GM18909 (cell line): Measurements from ENCODE around the gene SUGCT.
"Not testable (repeated sequence)": the region's sequence is repeated elsewhere in the genome, so short reads cannot be mapped to it uniquely, and the experiment has no call there.

ENCODE experiments used
- ATAC-seq: cut with Tn5 transposase; IDR thresholded peaks from one replicate; pipeline ENCODE4 v1.9.1; 2021; ENCODE audit warnings: mild to moderate bottlenecking; ENCODE audit not compliant: unreplicated experiment, poor library complexity

SUGCT gene

DNA sequence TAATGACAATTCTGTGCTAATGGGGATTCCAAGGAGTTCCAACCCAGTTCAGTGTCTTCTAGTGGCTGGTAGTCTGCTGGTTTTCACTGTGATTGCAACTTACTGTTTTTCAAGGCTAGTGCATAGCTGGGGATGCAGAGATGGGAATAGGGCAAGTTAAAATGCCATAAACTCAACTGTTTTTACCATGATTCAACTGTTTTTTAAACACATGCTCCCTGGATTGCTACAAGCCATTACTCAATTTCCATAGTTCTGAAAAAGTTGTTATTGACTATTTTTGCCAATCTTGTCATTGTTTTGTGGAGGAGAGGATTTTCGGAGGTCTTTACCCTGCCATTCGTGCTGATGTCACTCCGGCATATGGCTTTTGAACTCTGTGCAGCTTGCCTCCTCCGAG lies 245.3 kb downstream of the SUGCT start:
- no peak for ATAC-seq

DNA sequence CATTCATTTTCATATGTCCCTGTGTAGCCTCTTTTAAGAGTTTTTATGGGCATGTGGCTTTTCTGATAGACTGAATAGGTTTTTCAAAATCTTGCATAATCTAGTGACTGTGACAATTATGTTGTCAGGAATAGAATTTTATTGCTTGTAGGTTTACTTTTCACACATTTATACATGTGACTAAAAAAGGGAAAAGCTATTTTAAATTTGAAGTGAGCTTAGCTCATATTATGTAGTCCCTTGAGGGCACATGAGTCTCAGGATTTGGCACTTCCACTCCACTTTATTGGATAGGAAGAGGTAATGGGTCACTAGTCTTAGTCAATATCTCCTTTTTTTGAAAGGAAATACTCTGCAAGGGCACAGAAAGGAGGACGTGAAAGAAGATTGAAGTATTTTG lies 247.3 kb downstream of the SUGCT start:
- ATAC-seq = no peak

DNA sequence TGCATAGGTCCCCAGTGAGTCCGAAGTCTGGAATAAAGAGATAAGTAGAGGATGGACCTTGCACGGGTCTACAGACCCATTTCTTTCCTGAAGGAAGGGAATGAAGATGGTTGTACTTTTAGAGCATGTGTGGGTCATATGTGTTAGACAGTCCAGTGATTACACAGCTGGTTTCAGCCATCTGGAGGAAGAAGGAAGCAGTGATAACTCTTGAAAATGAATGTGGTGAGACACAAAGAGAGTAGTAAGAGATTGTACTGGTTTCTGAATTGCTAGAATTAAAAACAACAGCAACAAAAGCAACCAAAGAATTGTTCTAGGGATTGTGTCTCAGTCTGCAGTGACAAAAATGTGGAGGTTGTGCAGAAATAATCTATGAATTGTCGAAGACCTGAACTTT lies 258.9 kb downstream of the SUGCT start:
- no peak for ATAC-seq

DNA sequence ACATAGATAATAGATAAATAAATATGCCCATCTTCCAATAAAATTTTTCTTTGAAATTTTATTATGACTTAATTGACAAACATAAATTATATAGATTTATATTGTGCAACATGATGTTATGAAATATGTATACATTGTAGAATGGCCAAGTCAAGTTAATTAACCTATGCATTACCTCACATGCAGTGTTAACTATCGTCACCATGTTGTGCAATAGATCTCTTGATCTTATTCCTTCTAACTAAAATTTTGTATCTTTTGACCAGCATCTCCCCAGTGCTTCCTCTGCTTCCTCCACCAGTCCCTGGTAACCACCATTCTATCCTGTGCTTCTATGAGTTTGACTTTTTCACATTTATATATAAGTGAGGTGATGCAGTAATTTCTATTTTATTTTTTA lies 259.6 kb downstream of the SUGCT start:
- no peak for ATAC-seq

DNA sequence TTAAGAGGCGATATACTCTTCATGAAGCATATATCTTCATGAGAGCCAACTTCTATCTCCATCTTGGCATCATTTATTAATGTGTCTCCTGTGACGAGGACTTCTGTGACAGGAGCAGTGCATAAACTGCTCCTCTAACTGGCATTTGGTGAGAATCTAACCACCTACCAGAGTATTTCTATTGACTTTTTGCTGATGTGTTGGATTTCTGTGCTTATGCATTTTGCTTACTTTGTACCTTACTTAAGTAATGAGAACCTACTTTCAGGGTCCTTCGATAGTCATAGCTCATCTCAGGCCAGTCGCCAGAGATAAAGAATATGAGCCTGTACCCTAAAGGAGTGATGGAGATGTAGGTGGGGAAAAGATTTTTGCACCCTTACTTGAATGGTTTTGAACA lies 265.7 kb downstream of the SUGCT start:
- no peak for ATAC-seq

DNA sequence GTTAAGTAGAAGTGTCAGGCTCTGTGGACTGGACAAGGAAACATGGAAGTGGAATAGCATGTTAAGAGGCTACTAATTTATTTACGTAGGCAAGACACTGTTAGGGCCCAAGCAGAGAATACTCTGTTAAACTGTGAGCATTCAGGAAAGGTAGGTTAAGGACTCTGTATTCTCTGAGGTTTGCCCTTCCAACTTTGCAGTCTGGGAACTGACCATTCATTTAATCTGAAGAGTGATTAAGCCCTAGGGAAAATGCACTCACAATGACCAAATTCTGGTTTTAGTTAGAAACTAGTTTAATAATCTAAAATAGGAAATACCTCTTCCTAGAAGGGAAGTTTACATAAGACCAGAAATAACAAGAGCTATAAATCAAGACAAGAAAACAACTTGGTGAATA lies 266.6 kb downstream of the SUGCT start:
- no peak for ATAC-seq

DNA sequence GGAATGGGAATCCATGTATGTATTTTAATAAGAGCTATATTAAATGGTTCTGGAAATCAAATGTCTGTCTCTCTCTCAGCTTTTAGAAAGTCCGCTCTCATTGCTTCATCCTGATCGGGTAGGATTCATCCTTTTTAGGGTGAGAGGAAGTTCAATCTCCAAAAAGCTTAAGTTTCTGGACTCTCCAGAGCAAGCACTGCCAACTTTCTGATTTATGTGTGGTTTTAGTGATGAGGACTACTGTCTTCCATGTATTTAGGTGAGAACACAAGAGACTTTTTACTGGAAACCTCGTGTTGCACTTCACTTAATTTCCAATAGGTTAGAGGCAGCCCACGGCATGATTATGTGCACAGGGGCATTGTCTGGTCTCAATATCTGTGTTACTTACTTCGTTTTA lies 267.9 kb downstream of the SUGCT start:
- no peak for ATAC-seq

DNA sequence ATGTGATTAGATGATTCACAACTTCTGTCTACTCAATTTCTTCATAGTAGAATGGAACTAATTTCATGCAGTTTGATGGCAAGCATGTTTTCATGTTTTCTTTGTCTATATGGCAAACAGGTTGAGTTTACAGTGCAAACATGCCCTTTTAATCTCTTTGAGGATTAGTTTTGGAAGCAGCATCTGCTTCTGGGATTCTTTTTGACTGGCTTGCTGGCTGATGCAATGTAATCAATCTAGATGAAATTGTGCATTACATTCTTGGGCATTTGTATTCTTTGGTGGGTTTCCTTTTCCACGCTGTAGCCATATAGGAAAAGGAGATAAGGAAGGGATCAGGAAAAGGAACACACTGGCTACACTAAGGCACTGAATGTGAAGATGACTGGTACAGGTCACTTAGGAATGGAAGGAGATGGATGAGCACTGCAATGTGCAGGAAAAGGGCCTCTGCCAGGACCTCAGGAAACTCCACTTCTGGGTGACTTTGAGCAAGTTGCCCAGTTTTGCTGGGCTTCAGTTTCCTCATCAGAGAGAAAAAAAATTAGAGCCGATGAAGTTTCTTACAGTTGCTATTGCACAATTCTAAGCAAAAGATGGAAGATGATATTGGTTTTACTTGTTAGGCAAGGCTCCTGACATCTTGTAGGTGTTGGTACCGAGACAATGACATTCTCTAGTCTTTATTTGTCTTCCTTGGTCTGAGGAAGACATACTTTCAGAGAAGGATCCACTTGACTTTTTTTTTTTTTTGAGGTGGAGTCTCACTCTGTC lies 269.1 kb downstream of the SUGCT start:
- no peak for ATAC-seq

DNA sequence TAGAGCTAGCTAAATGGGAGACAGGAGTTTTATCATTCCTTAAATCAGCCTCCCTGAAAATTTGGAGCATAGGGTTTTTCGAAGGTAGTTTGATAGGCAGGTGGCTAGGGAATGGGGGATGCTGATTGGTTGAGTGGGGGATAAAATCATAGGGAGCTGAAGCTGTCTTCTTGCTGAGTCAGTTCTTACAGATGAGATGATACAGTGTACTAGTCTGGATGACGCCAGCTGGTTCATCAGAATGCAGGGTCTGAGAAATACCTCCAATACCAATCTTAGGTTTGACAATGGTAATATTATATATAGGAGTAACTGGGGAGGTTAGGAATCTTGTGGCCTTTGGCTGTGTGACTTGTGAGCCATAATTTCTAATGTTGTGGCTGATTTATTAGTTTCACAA lies 271.2 kb downstream of the SUGCT start:
- ATAC-seq = no peak

DNA sequence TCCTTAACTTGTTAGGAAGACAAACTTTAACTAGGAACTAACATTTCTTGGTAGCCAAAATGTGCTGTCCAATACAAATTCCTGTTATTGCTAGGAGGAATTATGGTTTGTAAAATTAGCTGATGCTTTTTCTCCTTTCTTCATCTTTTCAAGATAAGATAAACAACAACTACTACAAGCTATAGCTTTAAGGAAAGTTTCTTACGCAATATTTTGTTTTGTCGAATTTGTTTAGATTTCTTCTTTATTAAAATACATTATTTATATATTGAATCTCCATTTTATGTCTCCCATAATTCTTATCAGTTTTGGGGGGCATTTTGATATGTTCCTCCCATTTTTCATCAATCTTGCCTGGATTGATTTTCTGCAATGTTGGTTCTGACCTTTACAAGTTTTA lies 277.5 kb downstream of the SUGCT start:
- no peak for ATAC-seq

DNA sequence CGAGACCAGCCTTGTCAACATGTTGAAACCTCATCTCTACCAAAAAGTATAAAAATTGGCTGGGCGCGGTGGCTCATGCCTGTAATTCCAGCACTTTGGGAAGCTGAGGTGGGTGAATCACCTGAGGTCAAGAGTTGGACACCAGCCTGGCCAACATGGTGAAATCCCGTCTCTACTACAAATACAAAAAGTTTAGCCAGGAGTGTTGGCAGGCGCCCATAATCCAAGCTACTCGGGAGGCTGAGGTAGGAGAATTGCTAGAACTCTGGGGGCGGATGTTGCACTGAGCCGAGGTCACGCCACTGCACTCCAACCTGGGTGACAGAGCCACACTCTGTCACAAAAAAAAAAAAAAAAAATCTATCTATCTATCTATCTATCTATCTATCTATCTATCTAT lies 279.9 kb downstream of the SUGCT start:
- not testable (repeated sequence) for ATAC-seq

DNA sequence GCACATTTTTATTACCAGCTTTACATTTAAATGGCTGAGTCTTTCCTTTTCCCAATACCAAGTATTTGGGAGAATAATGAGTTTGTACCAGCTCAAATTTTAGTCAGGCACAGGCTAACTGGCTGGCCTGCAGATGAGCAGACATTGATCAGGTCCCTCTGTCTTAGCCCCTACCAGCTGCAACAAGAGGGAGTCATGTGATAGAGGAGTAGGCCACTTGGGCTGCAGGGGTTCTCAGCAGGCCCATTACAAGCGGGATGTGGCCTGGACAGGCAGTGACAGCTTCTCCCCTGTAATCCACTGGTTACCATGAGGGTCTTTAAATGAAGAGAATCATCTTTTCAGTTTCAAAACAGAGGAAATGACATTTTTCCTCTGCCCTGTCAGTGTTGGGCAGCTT lies 283.6 kb downstream of the SUGCT start:
- ATAC-seq = no peak

DNA sequence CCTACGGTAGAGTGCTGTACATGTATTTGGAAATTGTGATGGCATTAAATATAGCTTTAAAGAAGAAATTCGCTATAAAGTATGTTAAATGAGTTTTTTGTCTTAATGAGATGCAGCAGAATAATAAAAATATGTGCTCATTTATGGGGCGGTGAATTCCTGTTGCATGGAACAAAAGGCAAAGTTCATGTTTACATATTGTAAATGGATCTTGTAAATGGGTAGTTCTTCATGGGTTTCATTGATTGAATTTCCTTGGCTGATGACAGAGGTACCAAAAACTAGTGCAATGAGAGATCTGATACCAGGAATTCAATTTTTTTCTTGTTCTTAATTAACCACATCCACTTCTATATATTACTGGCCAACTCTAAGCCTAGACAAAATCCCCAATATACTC lies 284.2 kb downstream of the SUGCT start:
- ATAC-seq = no peak

DNA sequence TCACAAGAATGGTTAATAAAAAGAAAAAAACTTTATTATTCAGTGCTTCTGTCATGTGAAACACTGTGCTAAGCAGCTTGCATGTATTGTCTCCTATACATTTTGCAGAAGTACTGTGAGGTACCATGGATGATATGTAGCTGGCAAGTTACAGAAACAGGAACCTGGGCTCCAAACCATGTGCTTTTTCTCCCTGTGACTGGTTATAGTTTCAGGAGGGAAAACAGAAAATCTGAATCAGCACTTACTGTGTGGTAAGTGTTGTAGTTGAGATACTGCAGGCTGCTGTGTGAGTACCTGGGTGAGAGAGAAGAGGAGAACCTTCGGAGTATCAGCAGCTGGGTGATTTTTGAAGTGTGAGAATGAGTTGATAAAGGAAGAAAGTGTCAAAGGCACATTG lies 285.0 kb downstream of the SUGCT start:
- ATAC-seq = no peak

DNA sequence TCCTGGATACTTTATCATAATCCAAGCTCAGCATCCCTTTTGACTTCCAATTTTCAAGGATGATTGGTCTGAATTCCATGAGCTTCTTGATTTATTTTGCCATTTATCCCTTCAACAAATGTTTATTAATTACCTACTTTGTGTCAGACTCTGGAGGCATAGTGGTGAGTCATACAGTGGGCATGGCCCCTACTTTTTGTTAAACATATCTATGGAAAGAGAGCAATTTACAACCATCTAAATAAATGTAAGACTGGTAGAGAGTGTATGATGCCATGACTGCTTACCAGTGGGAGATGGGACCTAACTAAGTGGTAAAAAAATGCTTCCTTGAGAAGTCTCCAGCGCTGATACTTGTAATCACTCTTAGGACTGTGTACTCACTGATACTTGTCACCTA lies 286.6 kb downstream of the SUGCT start:
- no peak for ATAC-seq

DNA sequence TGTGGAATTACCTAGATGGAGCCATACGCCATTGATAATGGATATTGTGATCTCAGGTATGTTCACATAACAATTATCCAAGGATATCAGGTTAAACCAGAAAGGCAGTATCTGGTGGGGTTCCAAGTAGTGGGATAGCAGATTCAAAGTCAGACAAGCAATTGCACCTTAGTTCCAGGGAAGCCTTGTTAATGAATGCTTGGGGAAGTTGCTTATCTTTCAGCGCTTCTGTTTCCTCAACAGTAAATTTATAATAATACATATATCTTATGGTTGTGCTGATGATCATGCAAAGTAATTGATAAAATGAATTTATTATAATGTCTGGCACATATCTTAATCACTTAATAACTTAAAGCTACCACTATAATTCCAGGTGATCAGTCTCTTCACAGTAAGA lies 290.9 kb downstream of the SUGCT start:
- ATAC-seq = no peak

DNA sequence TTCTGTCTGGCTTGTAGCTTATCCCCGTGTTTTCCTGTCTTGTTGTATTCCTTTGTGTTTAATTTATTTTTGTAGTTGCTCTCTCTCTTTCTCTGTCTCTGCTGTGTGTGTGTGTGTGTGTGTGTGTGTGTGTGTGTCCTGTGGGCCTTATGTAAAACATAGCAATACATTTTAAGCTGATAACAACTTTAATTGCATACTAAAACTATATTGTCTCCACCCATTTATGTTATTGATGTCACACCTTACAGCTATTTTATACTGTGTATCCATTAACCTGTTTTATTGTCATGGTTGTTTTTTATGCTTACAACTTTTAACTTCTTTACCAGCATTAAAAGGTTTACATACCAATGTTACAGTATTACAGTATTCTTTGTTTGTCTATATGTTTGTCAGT lies 293.6 kb downstream of the SUGCT start:
- ATAC-seq = no peak

DNA sequence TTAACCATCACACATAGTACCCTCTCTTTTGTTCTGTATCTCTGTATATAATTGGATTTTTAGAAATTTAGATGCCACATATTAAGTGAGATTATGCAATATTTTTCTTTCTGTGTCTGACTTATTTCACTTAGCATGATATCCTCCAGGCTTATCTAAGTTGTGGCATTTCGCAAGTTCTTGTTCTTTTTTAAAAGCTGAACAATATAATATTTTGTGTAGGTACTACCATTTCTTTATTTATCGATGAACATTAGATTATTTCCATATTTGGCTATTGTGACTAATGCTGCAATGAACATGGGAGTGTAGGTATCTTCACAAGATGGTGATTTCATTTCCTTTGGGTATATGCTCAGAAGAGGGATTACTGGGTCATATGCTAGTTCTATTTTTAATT lies 295.0 kb downstream of the SUGCT start:
- ATAC-seq = no peak

DNA sequence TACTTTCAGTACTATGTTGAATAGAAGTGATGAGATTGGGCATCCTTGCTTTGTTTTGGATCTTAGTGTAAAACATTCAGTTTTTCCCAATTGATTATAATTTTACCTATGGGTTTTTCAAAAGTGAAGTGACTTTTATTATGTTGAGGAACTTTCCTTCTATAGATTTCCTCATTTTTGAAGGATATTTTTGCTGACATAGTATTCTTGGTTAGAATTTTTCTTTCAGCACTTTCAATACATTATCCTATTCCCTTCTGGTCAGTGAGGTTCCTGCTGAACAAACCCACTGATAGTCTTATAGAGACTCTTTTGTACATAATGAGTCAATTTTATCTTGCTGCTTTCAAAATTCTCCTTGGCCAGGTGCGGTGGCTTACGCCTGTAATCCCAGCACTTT lies 297.2 kb downstream of the SUGCT start:
- no peak for ATAC-seq

DNA sequence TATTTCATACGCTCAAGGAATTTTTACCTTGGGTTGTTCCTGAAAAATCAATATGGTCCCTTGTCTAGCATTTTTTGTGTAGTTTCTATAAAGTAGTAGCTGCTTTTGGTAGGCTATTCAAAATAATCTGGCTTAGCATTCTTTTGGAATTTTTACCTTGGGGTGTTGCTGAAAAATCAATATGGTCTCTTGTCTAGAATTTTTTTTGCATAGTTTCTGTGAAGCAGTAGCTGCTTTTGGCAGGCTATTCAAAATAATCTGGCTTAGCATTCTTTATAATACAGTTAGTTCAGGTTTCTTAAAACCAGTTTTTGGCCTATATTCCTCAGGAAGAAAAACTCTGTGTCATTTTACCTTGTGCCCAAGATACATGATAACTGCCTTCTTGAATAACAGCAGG lies 301.9 kb downstream of the SUGCT start:
- ATAC-seq = no peak

DNA sequence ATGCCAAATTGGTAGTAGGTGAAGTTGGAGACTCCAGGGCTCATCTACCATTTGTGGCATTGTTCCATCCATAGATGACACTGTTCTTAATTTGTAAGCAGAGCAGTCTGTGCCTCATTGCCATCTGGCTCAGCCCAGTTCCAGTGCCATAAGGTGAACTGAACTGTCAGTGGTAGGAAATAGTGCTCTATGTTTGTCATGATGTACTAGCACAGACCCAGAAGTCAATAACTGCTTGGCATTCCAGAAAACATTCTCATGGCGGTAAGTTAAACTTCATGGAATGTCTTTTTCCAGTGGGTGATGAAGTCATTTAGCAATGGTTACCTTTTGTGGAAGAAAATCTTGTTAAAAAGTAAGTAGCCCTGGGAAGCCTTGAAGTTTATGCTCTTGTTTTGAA lies 302.7 kb downstream of the SUGCT start:
- no peak for ATAC-seq

DNA sequence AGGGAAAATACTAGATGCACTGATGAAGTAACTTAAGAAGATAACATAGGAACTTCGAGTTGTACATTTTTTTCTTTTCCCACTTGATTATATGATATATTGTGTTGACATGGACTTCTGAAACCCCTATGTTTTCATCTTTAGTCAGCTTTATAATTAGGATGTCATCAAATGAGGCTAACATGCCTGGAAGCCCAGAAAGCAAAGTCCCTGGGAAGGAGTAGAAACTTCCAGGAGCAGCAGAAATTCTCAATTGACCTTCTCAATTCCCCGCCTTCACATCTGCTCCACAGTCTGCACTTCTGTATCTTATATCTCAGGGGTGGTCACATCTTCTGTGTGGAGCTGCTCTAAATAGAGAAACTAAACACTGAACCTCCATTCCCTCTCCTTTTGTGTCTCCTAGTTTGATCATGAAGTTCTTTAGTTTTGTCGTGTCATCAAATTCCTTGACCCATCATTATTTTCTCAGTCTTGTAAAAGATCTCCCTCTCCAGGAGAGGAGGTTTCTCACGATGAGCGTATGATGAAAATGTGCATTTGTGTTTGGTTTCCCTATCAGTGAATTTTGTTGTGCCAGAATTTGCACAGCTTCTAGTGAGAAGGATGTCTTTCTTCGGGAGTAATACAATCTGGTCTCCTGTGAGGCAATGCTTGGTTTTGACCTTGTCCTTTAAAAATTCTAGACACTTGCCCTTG lies 303.3 kb downstream of the SUGCT start:
- no peak for ATAC-seq
